HG03571 (cell line): Measurements from ENCODE around the gene ERBB4.
"Not testable (repeated sequence)": the region's sequence is repeated elsewhere in the genome, so short reads cannot be mapped to it uniquely, and the experiment has no call there.

ENCODE experiments used
- ATAC-seq: cut with Tn5 transposase; IDR thresholded peaks from one replicate; pipeline ENCODE4 v1.9.1; 2021; ENCODE audit not compliant: unreplicated experiment

Gene ERBB4

GRCh38 chr2:212153923-212154322, 384.7 kb downstream of the ERBB4 start:
- no peak for ATAC-seq

GRCh38 chr2:212147921-212148513, 390.6 kb downstream of the ERBB4 start:
- no peak for ATAC-seq

- no peak for ATAC-seq
Measured at GRCh38 chr2:212146416-212146815, 392.2 kb downstream of the ERBB4 start.

- no peak for ATAC-seq
Measured at GRCh38 chr2:212145121-212145520, 393.5 kb downstream of the ERBB4 start.

- no peak for ATAC-seq
Measured at GRCh38 chr2:212142631-212143030, 396.0 kb downstream of the ERBB4 start.

- ATAC-seq: no peak
Measured at GRCh38 chr2:212141499-212141898, 397.1 kb downstream of the ERBB4 start.

GRCh38 chr2:212136216-212136795, 402.3 kb downstream of the ERBB4 start:
- no peak for ATAC-seq

GRCh38 chr2:212135739-212136138, 402.9 kb downstream of the ERBB4 start:
- ATAC-seq: no peak

- no peak for ATAC-seq
Measured at GRCh38 chr2:212133337-212133736, 405.3 kb downstream of the ERBB4 start.

GRCh38 chr2:212124598-212124997, 414.0 kb downstream of the ERBB4 start:
- no peak for ATAC-seq

GRCh38 chr2:212119591-212119990, 419.0 kb downstream of the ERBB4 start:
- ATAC-seq: no peak

GRCh38 chr2:212117926-212118325, 420.7 kb downstream of the ERBB4 start:
- ATAC-seq: no peak

- no peak for ATAC-seq
Measured at GRCh38 chr2:212114489-212114888, 424.1 kb downstream of the ERBB4 start.

GRCh38 chr2:212112401-212112800, 426.2 kb downstream of the ERBB4 start:
- no peak for ATAC-seq

GRCh38 chr2:212109792-212110680, 428.6 kb downstream of the ERBB4 start:
- no peak for ATAC-seq

GRCh38 chr2:212109217-212109616, 429.4 kb downstream of the ERBB4 start:
- ATAC-seq: no peak

- no peak for ATAC-seq
Measured at GRCh38 chr2:212107989-212108388, 430.6 kb downstream of the ERBB4 start.

- no peak for ATAC-seq
Measured at GRCh38 chr2:212107014-212107413, 431.6 kb downstream of the ERBB4 start.

- ATAC-seq: not testable (repeated sequence)
Measured at GRCh38 chr2:212106536-212106935, 432.1 kb downstream of the ERBB4 start.

GRCh38 chr2:212099658-212100057, 438.9 kb downstream of the ERBB4 start:
- ATAC-seq: no peak

- ATAC-seq: no peak
Measured at GRCh38 chr2:212098966-212099365, 439.6 kb downstream of the ERBB4 start.

GRCh38 chr2:212097001-212097400, 441.6 kb downstream of the ERBB4 start:
- ATAC-seq: no peak
